Keratinocyte (primary cell): ENCODE data around the gene GPR22. TPM values are rescaled to one million over a fixed set of nuclear protein-coding genes. Genes with fewer than 3 reads are reported as not detected.

ENCODE experiments used
- DNase-seq: peaks from one replicate; pipeline ENCODE4 v3.0.0-alpha.2; 2011; ENCODE audit warnings: low read depth, missing footprints, low spot score
- FAIRE-seq: peaks from 2 replicates; lab custom pipeline; 2011; peaks lifted over from hg19 to GRCh38; lab: Jason Lieb, UNC
- H2AFZ ChIP-seq: 2 replicates; pipeline ENCODE4 v1.6.0; 2012; ENCODE audit warnings: low read length, control low read depth, inconsistent platforms; ENCODE audit not compliant: control insufficient read depth
- H3K27ac ChIP-seq: 2 replicates; pipeline ENCODE4 v1.5.1; 2011; ENCODE audit warnings: low read length; ENCODE audit not compliant: control insufficient read depth, insufficient read depth
- H3K27me3 ChIP-seq: 3 replicates; pipeline ENCODE4 v1.6.0; 2011; ENCODE audit warnings: low read length; ENCODE audit not compliant: control insufficient read depth, insufficient read depth; ENCODE audit errors: extremely low read depth
- H3K36me3 ChIP-seq, 2 experiments: 2 replicates in 1 of 2; 3 replicates in 1 of 2; pipeline ENCODE4 v1.5.1; 2011; ENCODE audit warnings: low read length in 2 of 2, mild to moderate bottlenecking in 1 of 2; ENCODE audit not compliant: control insufficient read depth in 2 of 2, insufficient read depth in 2 of 2; ENCODE audit errors: extremely low read depth in 1 of 2
- H3K4me1 ChIP-seq: 3 replicates; pipeline ENCODE4 v1.5.1; 2011; ENCODE audit warnings: low read length; ENCODE audit not compliant: control insufficient read depth, insufficient read depth; ENCODE audit errors: extremely low read depth
- H3K4me2 ChIP-seq: 3 replicates; pipeline ENCODE4 v1.6.0; 2011; ENCODE audit warnings: low read depth, low read length; ENCODE audit not compliant: control insufficient read depth, insufficient read depth; ENCODE audit errors: extremely low read depth
- H3K4me3 ChIP-seq, 3 experiments: fragments of 200-600 bp in 1 of 3; sonication (generic) in 1 of 3; 2 replicates in 2 of 3; 3 replicates in 1 of 3; pipeline ENCODE4 v1.5.1; 2011 to 2016; ENCODE audit warnings: low read length in 3 of 3, mild to moderate bottlenecking in 3 of 3, control low read depth in 2 of 3, inconsistent platforms in 1 of 3, low read depth in 1 of 3, mixed read lengths in 1 of 3, mixed run types in 1 of 3, moderate library complexity in 1 of 3; ENCODE audit not compliant: control insufficient read depth in 2 of 3, insufficient read depth in 2 of 3; ENCODE audit errors: extremely low read depth in 1 of 3
- H3K79me2 ChIP-seq: 2 replicates; pipeline ENCODE4 v1.6.0; 2012; ENCODE audit warnings: low read length; ENCODE audit not compliant: control insufficient read depth, insufficient read depth
- H3K9ac ChIP-seq: 3 replicates; pipeline ENCODE4 v1.6.0; 2011; ENCODE audit warnings: low read length; ENCODE audit not compliant: control insufficient read depth, insufficient read depth; ENCODE audit errors: extremely low read depth
- H3K9me1 ChIP-seq: 3 replicates; pipeline ENCODE4 v1.6.0; 2011; ENCODE audit warnings: low read length; ENCODE audit not compliant: control insufficient read depth, insufficient read depth; ENCODE audit errors: extremely low read depth
- H3K9me3 ChIP-seq: 2 replicates; pipeline ENCODE4 v1.5.1; 2012; ENCODE audit warnings: low read depth, low read length; ENCODE audit not compliant: control insufficient read depth
- H4K20me1 ChIP-seq: 3 replicates; pipeline ENCODE4 v1.6.0; 2011; ENCODE audit warnings: low read length; ENCODE audit not compliant: control insufficient read depth, insufficient read depth; ENCODE audit errors: extremely low read depth
- CTCF ChIP-seq, 3 experiments: IDR thresholded peaks in 1 of 3; conservative IDR thresholded peaks in 1 of 3; optimal IDR thresholded peaks in 1 of 3; 2 replicates in 2 of 3; 3 replicates in 1 of 3; pipeline versions ENCODE3 to v1.5.1; 2011; ENCODE audit warnings: low read length in 3 of 3, mild to moderate bottlenecking in 3 of 3, moderate library complexity in 2 of 3, control low read depth in 1 of 3, inconsistent platforms in 1 of 3; ENCODE audit not compliant: insufficient read depth in 2 of 3; ENCODE audit errors: extremely low read depth in 1 of 3
- EZH2 ChIP-seq: IDR thresholded peaks from one replicate; pipeline ENCODE4 v1.6.1; 2012; ENCODE audit warnings: inconsistent platforms, mild to moderate bottlenecking, low read length, moderate library complexity
- dilution Hi-C: fragments of 300-500 bp; cut with MboI; formaldehyde crosslinking; loops from one replicate; pipeline ENCODE4 v1.7.0; 2020; ENCODE audit warnings: low sequenced_read_pairs; ENCODE audit not compliant: extremely low pct_ligation_motif_present
- polyA plus RNA-seq, 5 experiments: library from polyadenylated mRNA; depleted of rRNA in 3 of 5; stranded (reverse) in 3 of 5; stranded (forward) in 1 of 5; unstranded in 1 of 5; fragments of >200 nt; gene quantifications; 1 replicate in 1 of 5; 2 replicates in 3 of 5; 3 replicates in 1 of 5; pipeline versions ENCODE4 v1.2.1 to v1.2.3, GENCODE V29; 2011 to 2012; ENCODE audit warnings: missing spikeins in 2 of 5, low read depth in 1 of 5, low replicate concordance in 1 of 5

The GPR22 gene
- polyA plus RNA-seq, 1 donor (not counting 4 experiments of a cell fraction or from before 2014, with no cell fraction given), result not detected

- no peak for FAIRE-seq
- Histone ChIP-seq H3K9me3 (no peaks in the 10 kb centered on the region), H2AFZ (no peak overlapping the region), H3K4me3 (no peak overlapping the region), H3K27me3 (no peaks in the 10 kb centered on the region), H3K9ac (no peak overlapping the region), H3K27ac (no peak overlapping the region), H3K4me1 (no peaks in the 10 kb centered on the region), H3K4me2 (no peak overlapping the region), H3K9me1 (no peaks in the 10 kb centered on the region), H4K20me1 (no peaks in the 10 kb centered on the region), H3K79me2 (no peaks in the 10 kb centered on the region), H3K36me3 (no peaks in the 10 kb centered on the region)
- no peak for TF ChIP-seq EZH2
- no peak for TF ChIP-seq CTCF (optimal IDR thresholded peaks at IDR 0.05 in 1 of 3, IDR thresholded peaks at IDR 0.05 in 1 of 3, conservative IDR thresholded peaks at IDR 0.05 in 1 of 3; ENCODE audit: extremely low read depth in 1 of 3, insufficient read depth in 2 of 3, low read length in 3 of 3)
- dilution Hi-C loops, result no loop called here
- DNase-seq, result no peak
Observed at GRCh38 chr7:107467972-107468371, 1.9 kb upstream of the GPR22 start.

GRCh38 chr7:107468824-107469223, 1.0 kb upstream of the GPR22 start:
- no peak overlapping the region for H3K4me3 ChIP-seq
- no peaks in the 10 kb centered on the region for H3K79me2 ChIP-seq
- dilution Hi-C loops, result no loop called here
- no peak overlapping the region for H3K27ac ChIP-seq
- TF ChIP-seq EZH2 (no peak), CTCF (optimal IDR thresholded peaks at IDR 0.05 in 1 of 3, IDR thresholded peaks at IDR 0.05 in 1 of 3, conservative IDR thresholded peaks at IDR 0.05 in 1 of 3; ENCODE audit: extremely low read depth in 1 of 3, insufficient read depth in 2 of 3, low read length in 3 of 3) (no peak)
- no peak overlapping the region for H3K4me2 ChIP-seq
- H3K9me3 ChIP-seq, result no peaks in the 10 kb centered on the region
- no peak for DNase-seq
- no peaks in the 10 kb centered on the region for H3K4me1 ChIP-seq
- no peaks in the 10 kb centered on the region for H4K20me1 ChIP-seq
- H3K9ac ChIP-seq, result no peak overlapping the region
- H3K9me1 ChIP-seq, result no peaks in the 10 kb centered on the region
- H2AFZ ChIP-seq, result no peak overlapping the region
- H3K36me3 ChIP-seq, result no peaks in the 10 kb centered on the region
- no peak for FAIRE-seq
- H3K27me3 ChIP-seq, result no peaks in the 10 kb centered on the region
